ENCODE results near the gene CHST5.

The CHST5 gene

GRCh38 chr16:75541236-75541635, 5.3 kb upstream of the CHST5 start:
- TF ChIP-seq CTCF (IDR thresholded peaks at IDR 0.05), result no peak

GRCh38 chr16:75537776-75538175, 1.9 kb upstream of the CHST5 start:
- TF ChIP-seq CTCF (IDR thresholded peaks at IDR 0.05), result no peak

- no peak for TF ChIP-seq CTCF (IDR thresholded peaks at IDR 0.05)
These were observed 581 bp downstream of the CHST5 start for GRCh38 chr16:75535211-75535843.

GRCh38 chr16:75534560-75535205, 1.2 kb downstream of the CHST5 start:
- TF ChIP-seq CTCF (IDR thresholded peaks at IDR 0.05), result no peak

GRCh38 chr16:75532791-75533190, 3.1 kb downstream of the CHST5 start:
- no peak for TF ChIP-seq CTCF (IDR thresholded peaks at IDR 0.05)

GRCh38 chr16:75532142-75532765, 3.7 kb downstream of the CHST5 start:
- TF ChIP-seq CTCF (IDR thresholded peaks at IDR 0.05), result no peak

- no peak for TF ChIP-seq CTCF (IDR thresholded peaks at IDR 0.05)
These were observed 5.9 kb downstream of the CHST5 start for GRCh38 chr16:75529959-75530358.

All from LNCAP (cell line).